HG02642 (cell line): ENCODE measurements around the gene DTWD2.
"Not testable (repeated sequence)": the region's sequence is repeated elsewhere in the genome, so short reads cannot be mapped to it uniquely, and the experiment has no call there.

ENCODE experiments used
- ATAC-seq: cut with Tn5 transposase; IDR thresholded peaks from one replicate; pipeline ENCODE4 v1.9.1; 2021; ENCODE audit warnings: mild to moderate bottlenecking; ENCODE audit not compliant: unreplicated experiment, poor library complexity

DTWD2 gene

DNA sequence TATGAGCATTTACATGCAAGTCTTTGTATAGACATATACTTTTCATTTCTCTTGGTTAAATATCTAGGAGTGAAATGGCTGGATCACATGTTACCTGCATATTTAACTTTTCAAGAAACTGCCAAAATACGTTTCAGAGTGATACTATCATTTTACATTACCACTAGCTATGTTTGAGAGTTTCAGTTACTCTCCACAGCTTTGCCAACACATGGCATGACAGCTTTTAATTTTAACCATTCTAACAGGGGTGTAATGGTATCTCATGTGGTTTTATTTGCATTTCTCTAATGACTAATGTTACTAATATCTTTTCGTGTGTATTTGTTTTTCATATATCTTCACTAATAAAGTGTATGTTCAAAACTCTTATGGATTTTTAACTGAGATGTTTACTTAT, 99.8 kb downstream of the DTWD2 start:
- no peak for ATAC-seq

DNA sequence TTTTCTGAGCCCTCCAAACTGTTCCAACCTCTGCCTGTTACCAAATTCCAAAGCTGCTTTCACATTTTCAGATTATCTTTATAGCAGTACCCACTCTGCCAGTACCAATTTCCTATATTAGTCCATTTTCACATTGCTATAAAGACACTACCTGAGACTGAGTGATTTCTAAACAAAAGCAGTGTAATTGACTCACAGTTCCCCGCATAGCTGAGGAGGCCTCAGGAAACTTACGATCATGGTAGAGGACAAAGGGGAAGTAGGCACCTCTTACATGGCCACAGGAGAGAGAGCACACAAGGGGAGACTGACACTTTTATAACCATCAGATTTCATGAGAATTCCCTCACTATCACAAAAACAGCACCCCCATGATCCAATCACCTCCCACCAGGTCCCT, 105.0 kb downstream of the DTWD2 start:
- no peak for ATAC-seq

DNA sequence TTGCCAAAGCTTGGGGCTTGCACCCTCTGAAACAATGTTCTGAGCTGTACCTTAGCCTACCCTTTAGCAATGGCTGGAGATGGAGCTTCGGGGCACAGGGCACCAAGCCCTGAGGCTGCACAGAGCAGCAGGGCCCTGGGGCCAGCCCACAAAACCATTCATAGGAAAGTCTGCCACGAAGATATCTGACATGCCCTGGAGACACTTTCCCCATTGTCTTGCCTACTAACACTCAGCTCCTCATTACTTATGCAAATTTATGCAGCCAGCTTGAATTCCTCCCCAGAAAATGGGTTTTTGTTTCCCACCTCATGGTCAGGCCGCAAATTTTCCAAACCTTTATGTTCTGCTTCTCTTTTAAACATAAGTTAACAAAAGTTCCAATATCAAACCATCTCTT, 105.7 kb downstream of the DTWD2 start:
- no peak for ATAC-seq

DNA sequence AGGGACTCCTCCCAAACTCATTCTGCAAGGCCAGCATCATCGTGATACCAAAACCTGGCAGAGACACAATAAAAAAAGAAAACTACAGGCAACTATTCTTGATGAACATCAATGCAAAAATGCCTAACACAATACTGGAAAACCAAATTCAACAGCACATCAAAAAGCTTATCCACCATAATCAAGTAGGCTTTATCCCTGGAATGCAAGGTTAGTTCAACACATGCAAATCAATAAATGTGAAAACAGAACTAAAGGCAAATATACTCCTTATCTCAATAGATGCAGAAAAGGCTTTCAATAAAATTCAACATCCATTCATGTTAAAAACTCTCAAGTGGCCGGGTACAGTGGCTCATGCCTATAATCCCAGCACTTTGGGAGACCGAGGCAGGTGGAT, 111.5 kb downstream of the DTWD2 start:
- ATAC-seq: not testable (repeated sequence)

DNA sequence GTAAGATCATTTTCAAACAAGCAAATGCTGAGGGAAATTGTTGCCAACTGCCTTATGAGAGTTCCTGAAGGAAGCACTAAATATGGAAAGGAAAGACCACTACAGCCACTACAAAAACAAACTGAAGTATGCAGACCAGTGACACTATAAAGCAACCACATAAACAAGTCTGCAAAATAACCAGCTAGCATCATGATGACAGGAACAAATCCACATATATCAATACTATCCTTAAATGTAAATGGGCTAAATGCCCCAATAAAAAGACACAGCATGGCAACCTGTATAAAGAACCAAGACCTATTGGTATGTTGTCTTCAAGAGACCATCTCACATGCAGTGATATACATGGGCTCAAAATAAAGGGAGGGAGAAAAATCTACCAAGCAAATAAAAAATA, 113.2 kb downstream of the DTWD2 start:
- no peak for ATAC-seq

DNA sequence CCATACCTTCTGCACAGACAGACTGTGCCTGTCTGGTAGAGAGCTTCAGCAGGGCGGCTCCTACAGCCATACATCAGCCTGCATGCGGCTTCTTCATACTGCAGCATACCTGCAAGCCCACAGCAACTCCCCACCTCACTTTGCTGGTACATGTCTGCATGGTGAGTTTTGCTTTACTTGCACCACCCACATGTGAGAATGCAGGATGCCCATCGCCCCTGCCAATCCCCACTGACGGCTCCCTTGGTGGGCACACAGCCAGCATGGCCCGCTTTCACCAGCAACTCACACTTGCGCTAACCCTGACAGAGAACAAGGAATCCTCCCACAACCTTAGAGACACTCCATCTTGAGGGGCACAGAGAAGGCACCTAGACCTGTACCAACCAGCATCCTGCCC, 114.9 kb downstream of the DTWD2 start:
- ATAC-seq: no peak

DNA sequence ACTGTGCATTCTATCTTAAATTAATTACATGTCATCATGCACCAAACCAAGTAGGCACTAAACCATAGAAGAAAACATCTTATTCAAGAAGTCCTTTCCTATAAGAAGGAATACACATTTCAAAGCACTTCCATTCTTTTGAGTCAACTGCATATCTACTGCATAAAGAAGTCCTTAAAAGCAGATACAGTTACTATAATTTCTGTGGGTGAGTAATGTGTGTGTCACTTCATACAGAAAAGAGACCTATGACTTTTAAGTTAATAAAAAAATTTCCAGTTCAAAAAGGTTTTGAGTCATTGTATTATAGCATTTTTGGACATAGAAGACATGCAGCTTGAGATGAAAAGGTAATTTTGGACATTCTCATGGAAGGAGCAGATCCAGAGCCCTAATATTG, 125.0 kb downstream of the DTWD2 start:
- ATAC-seq: no peak

DNA sequence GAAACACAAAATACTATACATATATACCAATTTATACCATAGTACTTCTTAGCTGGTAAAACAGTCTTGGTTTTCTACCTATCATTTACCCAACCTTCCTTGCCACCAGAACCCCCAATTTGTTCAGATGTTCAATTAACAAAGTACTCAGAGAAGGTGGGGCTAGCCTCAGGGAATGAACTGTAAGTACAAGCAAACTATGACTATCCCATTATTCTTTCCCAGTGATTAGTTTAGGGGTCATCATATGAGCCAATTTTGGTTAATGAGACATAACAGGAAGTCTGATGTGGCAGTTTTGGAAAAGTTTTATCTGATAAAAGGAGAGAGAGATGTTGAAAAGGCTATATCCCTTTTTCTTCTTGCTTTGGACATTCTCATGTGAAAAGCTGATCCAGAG, 125.8 kb downstream of the DTWD2 start:
- ATAC-seq: no peak

DNA sequence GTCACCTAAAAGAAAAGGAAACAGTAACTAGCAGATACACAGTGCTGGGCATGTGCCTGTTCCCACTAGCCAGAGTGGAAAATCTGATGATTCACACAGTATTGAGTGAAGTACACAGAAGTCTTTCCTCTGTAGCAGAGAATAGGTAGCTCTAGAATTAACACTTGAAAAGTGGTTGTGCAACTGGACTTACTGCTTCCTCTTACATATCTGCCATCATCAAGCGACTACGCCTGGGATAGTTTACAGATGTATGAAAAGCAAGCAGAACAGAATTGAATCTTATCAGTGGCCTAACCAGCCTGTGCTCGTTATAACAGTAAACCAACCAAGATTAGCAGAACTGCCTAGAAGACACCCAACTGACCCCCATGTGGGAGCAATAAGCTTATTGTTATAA, 130.6 kb downstream of the DTWD2 start:
- ATAC-seq: no peak

DNA sequence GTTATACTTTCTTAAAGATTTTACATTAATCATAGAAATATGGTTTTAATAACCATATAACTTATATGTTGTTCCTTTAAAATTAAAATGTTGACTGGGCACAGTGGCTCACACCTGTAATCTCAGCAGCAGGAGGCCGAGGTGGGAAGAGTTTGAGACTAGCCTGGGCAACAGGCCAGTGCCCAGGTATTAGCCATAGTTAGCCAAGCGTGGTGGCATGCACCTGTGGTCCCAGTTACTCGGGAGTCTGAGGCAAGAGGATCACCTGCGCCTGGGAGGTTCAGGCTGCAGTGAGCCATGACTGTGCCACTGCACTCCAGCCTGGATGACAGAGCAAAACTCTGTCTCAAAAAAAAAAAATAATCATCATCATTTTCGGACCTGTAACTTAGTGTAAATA, 133.5 kb downstream of the DTWD2 start:
- no peak for ATAC-seq

DNA sequence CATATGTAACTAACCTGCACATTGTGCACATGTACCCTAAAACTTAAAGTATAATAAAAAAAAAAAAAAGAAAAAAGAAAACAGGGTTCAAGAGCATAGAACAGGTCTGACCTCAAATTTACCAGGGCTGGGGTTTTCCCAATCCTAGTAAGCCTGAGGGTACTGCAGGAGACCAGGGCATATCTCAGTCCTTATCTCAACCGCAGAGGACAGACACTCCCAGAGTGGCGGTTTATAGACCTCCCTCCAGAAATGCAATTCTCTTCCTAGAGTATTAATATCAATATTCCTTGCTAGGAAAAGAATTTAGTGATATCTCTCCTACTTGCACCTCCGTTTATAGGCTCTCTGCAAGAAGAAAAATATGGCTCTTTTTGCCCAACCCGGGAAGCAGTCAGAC, 136.6 kb downstream of the DTWD2 start:
- ATAC-seq: not testable (repeated sequence)

DNA sequence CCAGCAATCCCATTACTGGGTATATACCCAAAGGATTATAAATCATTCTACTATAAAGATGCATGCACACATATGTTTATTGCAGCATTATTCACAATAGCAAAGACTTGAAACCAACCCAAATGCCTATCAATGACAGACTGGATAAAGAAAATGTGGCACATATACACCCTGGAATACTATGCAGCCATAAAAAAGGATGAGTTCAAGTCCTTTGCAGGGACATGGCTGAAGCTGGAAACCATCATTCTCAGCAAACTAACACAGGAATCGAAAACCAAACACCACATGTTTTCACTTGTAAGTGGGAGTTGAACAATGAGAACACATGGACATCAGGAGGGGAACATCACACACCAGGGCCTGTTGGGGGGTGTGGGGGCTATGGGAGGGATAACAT, 138.8 kb downstream of the DTWD2 start:
- ATAC-seq: not testable (repeated sequence)

DNA sequence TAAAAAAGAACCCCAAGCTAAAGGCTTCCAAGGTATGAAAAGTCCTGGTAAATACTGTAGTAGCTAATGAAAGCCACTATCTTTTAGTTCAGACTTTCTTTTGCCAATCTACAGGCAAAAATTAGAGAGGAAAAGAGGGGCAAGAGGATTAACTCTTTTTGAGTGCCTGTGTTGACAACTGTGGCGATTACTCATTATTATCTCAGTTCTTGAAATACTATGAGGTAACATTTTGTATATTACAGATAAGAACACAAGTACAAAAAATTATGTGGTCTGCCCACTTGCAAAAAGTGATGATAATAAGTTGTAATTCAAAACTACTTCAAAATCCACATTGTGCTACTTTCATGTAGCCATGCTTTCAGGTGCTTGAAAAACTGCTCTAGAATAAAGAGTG, 144.0 kb downstream of the DTWD2 start:
- ATAC-seq: no peak

DNA sequence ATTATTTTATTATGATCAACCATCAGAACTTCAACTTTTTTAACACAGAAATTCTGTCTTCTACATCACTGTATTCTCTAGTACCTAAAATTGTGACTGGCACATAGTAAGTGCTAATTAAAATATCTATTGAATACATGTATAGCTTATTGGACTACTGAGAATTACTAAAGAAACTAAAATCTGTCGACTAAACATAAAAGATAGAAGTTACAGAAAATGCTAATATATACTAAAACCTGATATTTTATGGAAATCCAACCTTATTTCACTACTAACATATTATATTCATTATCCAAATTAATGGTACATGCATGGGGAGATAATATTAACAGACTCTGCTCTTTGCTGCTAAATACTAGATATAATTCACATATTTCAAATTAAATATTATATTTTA, 153.6 kb downstream of the DTWD2 start:
- ATAC-seq: no peak

DNA sequence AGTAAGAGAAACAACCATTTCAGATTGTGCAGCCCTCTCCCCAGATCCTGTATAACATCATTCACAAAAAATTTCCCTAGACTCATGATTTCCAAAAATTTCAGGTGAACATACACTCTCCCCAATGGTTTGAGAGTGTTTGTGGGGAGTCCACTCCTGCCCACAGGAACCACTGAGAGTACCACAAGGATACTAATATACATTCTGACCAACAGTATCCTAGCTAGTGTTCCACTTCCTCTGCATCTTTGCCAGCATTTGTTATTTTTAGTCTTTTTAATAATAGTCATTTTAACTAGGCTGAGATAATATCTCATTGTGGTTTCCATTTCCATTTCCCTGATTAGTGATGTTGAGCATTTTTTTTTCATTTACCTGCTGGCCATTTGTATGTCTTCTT, 155.4 kb downstream of the DTWD2 start:
- ATAC-seq: no peak

DNA sequence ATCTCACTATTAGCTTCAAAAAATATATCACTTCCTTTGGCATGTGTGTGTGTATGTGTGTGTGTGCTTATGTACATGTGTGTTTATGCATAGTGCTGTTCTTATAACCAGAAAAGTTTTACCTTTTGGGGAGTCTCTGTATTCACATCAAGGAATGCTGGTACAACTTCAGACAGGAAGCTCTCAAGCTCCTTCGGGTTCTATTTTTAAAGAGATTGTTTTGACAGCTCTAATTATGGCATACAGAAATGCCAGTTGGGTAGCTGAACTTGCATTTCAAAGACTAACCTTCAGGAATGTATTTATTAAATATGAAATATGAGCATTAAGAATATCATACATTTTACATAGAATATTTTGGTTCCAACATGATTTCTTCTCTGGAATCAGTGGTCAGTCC, 163.1 kb downstream of the DTWD2 start:
- ATAC-seq: no peak

DNA sequence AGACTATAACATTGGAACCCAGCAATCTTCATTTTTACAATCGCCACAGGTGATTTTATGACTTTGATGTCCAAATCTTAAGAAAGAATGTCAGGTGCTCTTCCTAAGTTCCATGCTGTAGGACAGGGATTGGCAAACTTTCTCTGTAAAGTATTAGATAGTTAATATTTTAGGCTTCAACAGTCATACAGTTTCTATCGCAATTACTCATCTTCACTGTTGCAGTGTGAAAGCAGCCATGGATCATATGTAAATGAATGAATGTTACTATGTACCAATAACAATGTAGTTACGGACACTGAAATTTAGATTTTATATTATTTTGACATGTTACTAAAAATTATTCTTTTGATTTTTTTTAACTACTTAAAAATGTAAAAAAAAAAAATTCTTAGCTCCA, 169.7 kb downstream of the DTWD2 start:
- ATAC-seq: peak; percentile 53

DNA sequence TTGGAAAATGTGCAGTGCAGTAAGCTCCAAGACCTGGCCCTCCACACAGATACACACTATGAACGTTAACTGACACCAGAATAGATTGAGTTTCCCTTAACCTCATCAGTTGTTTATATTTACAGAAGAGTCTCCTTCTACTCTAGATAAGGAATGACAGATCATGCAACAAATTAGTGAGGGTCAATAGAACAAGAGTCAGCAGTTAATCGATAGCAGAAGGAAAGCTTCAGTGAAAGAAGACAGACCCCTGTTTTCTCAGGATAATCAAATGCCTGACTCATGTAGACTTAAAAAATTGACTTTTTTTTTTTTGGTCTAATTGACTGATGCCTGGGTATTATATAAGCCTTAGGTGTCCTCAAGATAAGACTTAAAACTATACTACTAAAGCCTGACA, 179.9 kb downstream of the DTWD2 start:
- no peak for ATAC-seq

DNA sequence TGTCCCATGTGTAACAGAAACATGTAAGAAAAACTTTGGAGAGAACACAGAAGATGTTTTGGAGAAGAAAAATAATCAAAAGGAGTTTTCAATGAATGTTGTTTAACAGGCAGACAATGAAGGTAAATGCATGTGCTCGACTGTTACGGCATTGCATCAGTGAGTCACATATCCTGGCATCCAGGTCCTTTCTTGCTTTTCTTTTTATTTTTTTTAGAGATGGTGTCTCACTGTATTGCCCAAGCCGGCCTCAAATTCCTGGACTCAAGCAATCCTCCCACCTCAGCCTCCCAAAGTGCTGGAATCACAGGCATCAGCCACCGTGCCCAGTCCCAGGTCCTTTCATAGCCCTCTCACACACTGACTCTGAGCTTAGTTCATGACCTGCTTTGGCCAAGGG, 181.8 kb downstream of the DTWD2 start:
- ATAC-seq: no peak

DNA sequence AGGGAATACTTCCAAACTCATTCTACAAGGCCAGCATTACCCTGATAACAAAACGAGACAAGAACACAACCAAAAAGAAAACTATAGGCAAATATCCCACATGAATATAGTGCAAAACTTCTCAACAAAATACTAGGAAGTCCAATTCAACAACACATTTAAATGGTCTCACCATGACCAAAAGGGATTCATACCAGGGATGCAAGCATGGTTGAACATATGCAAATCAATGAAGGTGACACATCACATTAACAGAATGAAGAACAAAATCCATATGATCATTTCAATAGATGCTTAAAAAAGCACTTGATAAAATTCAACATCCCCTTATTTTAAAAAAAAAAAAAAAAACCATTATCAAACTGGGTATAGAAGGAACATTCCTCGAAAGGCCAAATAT, 186.0 kb downstream of the DTWD2 start:
- ATAC-seq: no peak

DNA sequence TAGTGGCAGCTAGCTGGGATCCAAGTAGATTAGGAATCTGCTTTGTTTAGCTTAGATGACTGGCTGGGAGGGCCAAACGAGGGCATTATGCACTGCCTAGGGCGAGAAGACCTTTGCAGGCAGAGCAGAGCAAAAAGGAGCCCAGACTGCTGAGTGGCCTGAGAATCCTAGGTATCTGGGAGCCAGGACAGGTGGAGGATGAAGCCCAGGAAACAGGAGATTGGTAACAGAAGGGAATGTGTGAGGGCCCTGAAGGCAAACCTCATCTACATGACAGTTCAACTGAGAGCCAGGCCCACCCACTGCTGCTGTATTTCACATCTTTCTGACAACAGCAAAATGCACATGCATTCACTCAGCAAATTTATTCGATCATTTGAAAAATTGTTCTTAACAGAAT, 192.3 kb downstream of the DTWD2 start:
- no peak for ATAC-seq

DNA sequence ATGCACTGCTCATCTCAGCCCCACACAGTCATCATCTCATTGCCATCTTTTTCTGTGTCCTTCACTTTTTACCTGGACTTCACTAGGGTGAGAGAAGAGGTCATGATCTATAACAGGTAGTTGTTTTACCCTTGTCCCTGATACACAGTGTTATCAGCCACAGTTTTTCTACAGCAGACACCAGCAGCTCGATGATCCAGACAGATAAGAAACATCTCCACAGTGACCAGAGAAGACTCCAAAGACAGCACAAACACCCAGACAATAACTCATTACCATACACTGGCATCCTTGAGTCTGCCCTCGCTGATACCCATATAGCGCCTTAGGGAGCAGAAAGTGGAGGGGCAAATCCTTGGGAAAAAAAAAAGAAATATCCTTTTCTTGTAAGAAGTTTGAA, 194.1 kb downstream of the DTWD2 start:
- ATAC-seq: no peak

DNA sequence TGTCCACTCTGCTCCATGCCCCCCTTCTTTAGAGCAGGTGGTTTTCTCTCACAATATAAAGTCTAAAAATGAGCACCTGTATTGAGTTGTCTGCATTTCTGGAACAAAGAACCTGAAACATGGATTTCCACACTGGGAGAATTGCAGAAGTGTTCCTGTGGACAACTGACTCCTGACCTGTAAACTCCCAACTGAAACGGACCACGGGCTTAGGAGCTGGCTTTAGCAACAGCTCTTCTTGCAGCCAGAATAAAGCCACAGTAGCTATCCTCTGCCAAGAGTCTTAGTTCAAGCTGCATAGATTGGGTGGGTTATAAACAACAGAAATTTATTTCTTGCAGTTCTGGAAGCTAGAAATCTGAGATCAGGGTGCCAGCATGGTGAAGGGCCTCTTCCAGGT, 194.7 kb downstream of the DTWD2 start:
- no peak for ATAC-seq
